ENCODE results near the gene RPA1.

The RPA1 gene

GRCh38 chr17:1912146-1912545, 82.3 kb downstream of the RPA1 start:
- DNase-seq = no peak

- no peak for DNase-seq
Observed at GRCh38 chr17:1913702-1914101, 83.9 kb downstream of the RPA1 start.

- no peak for DNase-seq
Observed at GRCh38 chr17:1914661-1915083, 84.9 kb downstream of the RPA1 start.

- no peak for DNase-seq
Observed at GRCh38 chr17:1915889-1916288, 86.1 kb downstream of the RPA1 start.

GRCh38 chr17:1916316-1916715, 86.5 kb downstream of the RPA1 start:
- no peak for DNase-seq

GRCh38 chr17:1916963-1917715, 87.3 kb downstream of the RPA1 start:
- no peak for DNase-seq

GRCh38 chr17:1918346-1919162, 88.7 kb downstream of the RPA1 start:
- no peak for DNase-seq

- DNase-seq = no peak
Observed at GRCh38 chr17:1919201-1919600, 89.4 kb downstream of the RPA1 start.

- DNase-seq = no peak
Observed at GRCh38 chr17:1920948-1921351, 91.1 kb downstream of the RPA1 start.

GRCh38 chr17:1928976-1929375, 99.2 kb downstream of the RPA1 start:
- DNase-seq = no peak

- DNase-seq = no peak
Observed at GRCh38 chr17:1930337-1930645, 100.5 kb downstream of the RPA1 start.

GRCh38 chr17:1931844-1932579, 102.2 kb downstream of the RPA1 start:
- DNase-seq = peak; percentile 52

GRCh38 chr17:1933875-1934715, 104.3 kb downstream of the RPA1 start:
- no peak for DNase-seq

GRCh38 chr17:1934901-1935300, 105.1 kb downstream of the RPA1 start:
- DNase-seq = no peak

- DNase-seq = no peak
Observed at GRCh38 chr17:1936766-1937165, 107.0 kb downstream of the RPA1 start.

- DNase-seq = no peak
Observed at GRCh38 chr17:1937461-1937860, 107.7 kb downstream of the RPA1 start.

- no peak for DNase-seq
Observed at GRCh38 chr17:1939981-1940809, 110.4 kb downstream of the RPA1 start.

- no peak for DNase-seq
Observed at GRCh38 chr17:1940810-1941185, 111.0 kb downstream of the RPA1 start.

- DNase-seq = no peak
Observed at GRCh38 chr17:1941272-1942065, 111.7 kb downstream of the RPA1 start.

GRCh38 chr17:1942066-1942365, 112.2 kb downstream of the RPA1 start:
- DNase-seq = no peak

Measured in NCI-H1436 (cell line).